Left ventricle myocardium superior (tissue), 1 donor: Measurements from ENCODE around the gene HPCAL4. TPM values are rescaled to one million over a fixed set of nuclear protein-coding genes. Genes with fewer than 3 reads are reported as not detected.

Experiments
- ATAC-seq: fragments of 200-7000 bp; cut with Tn5 transposase; one replicate; pipeline ENCODE4 v1.9.1; 2020; ENCODE audit warnings: mild to moderate bottlenecking, moderate library complexity
- DNase-seq: peaks from one replicate; pipeline ENCODE4 v3.0.0-alpha.2; 2020
- intact Hi-C: fragments of 100-400 bp; cut with micrococcal nuclease; formaldehyde crosslinking; loops from one replicate; pipeline ENCODE4 v1.11.0; 2022
- long read RNA-seq: library from polyadenylated mRNA; unstranded; transcript quantifications from one replicate; pipeline ENCODE4 v2.0.0, GENCODE V29; 2021
- total RNA-seq: library from RNA; stranded (reverse); fragmentation: NEBNext Ultra II Directional; extraction: Animal tissue kit (Norgen Biotek cat#: 25700); gene quantifications from one replicate; pipeline ENCODE4 v1.2.1, GENCODE V29; 2021
- donor health status: DM: no; HTN: yes; CAD: no; lungs with severe emphysema.

Gene HPCAL4
- total RNA-seq = 2.4 TPM
- long read RNA-seq, full-length matches to known transcripts = 4 of 4 reads
- long read RNA-seq, partial matches to known transcripts = 0 of 4 reads
- long read RNA-seq, other reads (novel, unspliced or antisense) = 0 of 4 reads

DNA sequence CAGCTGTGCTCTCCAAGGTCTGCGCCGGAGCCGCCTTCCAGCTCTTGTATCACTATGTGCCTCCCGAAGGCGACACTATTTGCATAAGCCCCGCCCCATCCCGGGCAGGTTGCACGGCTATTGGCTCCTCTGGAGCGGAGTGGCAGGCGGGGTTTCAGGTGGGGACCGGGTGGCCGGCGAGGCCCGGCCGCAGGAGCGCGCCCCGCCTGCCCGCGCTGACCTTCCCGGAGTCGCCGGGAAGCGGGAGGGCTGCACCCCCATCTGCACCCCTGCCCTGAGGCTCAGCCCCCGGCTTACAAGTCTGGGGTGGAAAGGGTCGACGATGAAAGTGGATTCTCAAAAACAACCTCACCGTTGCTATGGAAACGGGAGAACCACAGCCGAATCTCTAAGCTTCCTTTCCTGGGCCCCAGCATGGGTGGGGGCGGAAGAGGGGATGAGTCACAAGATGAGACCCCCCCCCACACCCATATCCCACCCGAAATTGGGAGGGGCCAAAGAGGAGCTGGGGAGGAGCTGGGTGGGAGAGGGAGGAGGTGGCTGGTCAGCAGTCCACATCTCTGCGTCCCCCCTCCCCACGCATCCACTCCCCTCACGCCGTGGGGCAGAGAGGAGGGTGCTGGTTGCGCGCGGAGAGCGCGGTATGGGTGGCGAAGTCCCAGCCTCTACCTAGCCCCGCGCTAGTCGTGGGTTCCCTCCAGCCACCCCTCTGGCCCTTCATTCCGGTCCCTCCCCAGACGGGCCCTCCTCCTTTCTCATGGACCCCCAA is at the start of gene HPCAL4:
Gene HPCAL4 (minus strand): TSS at position 51 of the 769 bp plus-strand sequence. CDS start 6,830 bp downstream, outside the sequence.
- peak; percentile 97 for ATAC-seq

DNA sequence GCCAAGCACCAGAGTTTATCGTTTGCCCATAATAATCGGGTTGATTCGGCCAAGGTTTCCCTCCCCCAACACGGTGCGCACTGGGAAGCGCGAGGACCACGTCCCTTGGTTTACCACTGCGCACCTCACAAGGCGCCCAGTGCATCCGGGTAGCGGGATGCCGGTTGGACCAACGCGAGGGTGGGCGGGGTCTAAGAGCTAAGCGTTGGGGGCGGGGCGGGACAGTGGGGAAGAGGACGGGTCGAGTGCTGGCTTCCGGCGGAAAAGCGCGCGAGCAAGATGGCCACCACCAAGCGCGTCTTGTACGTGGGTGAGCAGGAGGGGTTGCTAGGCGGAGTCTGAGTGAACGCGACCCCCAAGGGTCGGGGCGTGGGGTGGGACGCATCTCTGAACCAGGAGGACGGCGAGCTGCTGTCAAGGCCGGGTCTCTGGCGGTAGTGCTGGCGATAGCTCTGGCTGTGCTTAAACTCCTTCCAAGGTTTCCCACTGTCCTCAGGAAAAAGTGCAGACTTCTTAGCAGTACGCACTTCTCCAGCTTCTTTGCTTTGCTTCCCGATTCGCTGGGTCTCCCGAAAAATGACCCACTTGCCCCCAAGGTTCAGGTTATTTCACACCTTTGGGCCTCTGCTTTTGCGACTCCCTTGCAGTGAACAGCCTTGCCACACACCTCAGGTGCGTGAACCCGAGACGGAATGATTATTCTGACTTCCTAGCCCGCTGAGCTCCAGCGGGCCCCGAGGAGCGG is 47.6 kb upstream of the HPCAL4 start, which contains the start of gene PPIE:
Gene PPIE (plus strand): TSS at position 261 of the 745 bp plus-strand sequence. CDS start 19 bp downstream, at position 280.
- ATAC-seq (peak; percentile 99), DNase-seq (peak; percentile 97)
- intact Hi-C loops = no loop called here

More for the DNA sequence above, at the start of gene HPCAL4:
- intact Hi-C loops = no loop called here
- peak; percentile 93 for DNase-seq

DNA sequence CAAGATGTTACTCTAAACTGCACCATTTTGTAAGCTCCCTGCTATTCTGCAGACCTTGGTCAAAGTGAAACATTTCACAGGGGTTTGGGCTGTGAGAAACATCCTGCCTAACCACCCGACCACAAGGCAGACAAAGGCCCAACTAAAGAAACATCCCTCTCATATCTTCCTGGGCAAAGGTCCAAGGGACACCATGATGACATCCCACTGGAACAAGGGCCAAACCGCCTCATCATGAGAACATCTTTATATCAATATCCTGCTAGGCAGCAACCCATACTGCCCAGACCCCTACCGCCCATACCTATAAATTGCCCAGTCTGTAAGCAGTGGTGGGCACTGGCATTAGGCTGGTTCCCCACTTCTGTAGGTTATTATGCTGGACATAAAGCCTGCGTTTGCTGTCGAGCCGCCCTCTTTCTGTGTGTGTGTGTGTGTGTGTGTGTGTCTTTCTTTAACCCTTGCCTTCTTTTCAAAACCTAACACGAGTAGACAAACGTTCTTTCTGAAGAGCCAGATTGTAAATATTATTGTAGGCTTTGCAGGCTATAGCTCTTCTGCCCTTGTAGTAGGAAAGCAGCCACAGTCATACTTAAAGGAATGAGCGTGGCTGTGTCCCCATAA is 46.4 kb upstream of the HPCAL4 start:
- ATAC-seq = no peak
- no peak for DNase-seq
- intact Hi-C loops = no loop called here

DNA sequence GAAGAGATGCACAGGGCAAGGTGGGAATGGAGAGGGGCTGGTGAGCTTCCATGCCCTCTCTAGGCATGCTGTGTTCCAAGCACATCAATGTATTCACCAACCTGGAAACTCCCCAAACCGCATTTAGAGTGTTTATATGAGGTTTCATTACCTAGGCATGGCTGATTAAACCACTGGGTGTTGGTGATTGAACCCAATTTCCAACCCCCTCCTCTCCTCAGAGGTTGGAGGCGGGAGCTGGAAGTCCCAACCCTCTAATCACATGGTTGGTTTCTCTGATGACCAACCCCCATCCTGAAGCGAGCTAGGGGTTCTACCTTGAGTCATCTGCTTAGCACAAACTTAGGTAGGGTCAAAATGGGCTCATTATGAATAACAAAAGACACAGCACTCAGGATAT is 44.5 kb upstream of the HPCAL4 start:
- no peak for ATAC-seq
- intact Hi-C loops = no loop called here
- DNase-seq = no peak

DNA sequence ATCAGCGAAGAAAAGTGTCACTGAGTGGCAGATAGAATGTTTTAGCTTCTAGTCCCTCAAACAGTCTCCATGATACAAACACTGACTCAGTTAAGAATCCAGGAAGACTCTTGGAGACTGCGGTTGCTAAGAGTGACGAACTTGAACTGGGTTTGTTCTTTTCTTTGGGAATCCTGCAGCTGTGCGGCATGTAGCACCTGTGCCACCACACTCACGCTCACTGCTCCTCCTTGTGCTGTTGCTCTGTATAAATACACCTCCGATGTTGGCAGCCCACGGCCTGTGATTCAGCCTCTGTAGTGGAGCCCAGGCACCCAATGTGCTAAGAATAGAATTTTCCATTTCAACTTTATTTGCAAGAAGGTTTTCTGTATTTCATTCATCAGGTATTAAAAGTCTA is 41.9 kb upstream of the HPCAL4 start:
- peak; percentile 91 for ATAC-seq
- peak; percentile 62 for DNase-seq
- intact Hi-C loops = no loop called here

DNA sequence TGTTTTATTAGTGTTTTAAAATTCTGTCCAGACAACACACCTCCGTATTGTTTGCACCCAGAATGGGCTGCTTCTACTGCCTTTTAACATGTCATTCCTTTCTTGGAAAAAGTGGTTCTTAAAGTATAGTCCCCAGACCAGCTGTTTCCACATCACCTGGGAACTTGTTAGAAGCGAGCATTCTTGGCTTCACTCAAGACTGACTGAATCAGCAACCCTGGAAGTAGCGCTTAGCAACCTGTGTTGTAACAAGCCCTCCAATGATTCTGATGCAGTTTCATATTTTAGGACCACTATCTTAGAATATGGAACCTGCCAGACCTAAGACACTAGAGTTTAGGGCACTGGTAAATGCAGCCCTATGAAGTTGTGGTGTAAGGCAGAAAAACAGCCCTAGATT is 41.5 kb upstream of the HPCAL4 start:
- DNase-seq (no peak), ATAC-seq (peak; percentile 8)
- intact Hi-C loops = no loop called here

DNA sequence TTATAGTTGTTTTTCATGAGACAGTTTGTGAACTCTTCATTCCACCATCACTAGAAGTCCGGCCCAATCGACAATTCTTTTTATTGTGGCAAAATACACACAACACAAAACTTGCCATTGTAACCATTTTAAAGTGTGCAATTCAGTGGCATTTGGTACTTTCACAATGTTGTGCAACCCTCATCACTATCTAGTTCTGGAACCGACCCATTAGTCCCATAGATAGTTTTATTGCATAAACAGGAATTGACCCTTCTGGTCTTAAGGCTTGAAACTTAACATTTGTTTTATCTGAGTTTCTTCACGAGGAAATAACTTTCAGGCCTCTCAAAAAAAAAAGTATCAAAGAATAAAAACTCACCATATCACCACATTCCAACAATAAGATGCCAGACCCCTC is 38.6 kb upstream of the HPCAL4 start:
- ATAC-seq (no peak), DNase-seq (no peak)
- intact Hi-C loops = loop anchor here (10.0 kb wide), 1 partner anchor 75 kb away; no protein-coding TSS in a partner anchor

DNA sequence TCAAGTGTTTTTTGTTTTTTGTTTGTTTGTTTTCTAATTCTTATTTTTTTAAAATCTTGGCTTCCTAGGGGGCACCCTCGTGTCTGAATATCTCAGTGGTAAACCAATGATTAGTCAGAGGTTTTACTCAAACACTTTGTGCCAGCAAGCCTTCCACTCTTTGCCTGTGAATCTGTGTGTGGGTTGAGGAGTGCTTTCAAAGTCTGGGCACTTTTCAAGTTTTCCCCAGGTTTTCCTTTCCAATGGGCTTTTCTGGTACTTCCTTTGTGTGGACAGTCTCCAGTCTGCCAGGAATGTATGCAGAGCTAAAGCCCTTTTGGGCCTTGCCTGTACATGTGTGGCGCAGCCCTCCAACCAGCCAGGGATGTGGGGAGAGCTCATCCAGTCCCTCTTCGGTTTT is 37.8 kb upstream of the HPCAL4 start:
- ATAC-seq = no peak
- intact Hi-C loops = loop anchor here (10.0 kb wide), 1 partner anchor 74 kb away; no protein-coding TSS in a partner anchor
- DNase-seq = no peak

DNA sequence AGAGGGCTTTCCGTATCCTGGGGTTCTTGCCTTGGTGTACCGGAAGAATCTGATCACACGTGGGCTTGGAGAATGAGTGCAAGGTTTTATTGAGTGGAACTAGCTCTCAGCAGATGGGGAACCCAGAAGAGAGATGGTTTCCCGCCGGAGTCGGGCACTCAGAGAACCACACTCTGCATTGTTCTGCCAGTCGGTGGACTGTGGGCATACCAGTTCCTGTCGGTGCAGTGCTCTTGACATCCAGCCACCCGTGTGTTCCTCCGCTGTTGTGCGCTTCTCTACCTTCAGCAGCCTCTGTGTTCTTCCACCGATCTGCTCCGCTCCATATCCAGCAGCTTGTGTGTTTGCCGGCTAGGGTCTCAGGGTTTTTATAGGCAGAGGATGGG is 36.7 kb upstream of the HPCAL4 start:
- intact Hi-C loops = loop anchor here (10.0 kb wide), 1 partner anchor 73 kb away; no protein-coding TSS in a partner anchor
- DNase-seq = no peak
- ATAC-seq = no peak

DNA sequence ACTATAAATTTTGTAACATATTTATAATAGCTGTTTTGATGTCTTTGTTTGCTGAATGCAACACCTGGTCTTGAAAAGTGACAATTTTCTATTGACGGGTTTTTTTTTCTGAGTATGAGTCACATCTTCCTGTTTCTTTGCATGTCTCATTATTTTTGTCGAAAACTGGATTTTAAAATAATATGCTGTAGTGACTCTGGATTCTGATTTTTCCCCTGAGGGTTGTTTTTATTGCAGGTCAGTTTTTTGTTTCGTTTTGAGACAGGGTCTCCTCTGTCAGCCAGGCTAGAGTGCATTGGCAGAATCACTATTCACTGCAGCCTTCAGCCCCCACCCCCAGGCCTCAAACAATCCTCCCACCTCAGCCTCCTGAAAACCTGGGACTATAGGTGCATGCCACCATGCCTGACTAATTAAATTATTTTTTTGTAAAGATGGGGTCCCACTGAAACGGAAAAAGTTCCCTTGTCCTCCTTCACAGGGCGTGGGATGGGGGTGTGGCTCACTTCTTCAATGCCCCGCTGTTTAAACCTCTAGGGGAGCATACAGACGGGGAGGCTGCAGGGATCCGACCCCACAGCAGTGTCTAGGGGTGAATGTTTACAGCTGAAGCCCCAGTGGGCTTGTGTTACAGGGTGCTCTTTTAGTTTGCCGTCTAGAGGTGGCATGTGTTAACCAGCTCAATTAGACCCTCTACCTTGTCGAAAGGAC is 36.1 kb upstream of the HPCAL4 start:
- DNase-seq = no peak
- ATAC-seq = no peak
- intact Hi-C loops = loop anchor here (10.0 kb wide), 1 partner anchor 73 kb away; no protein-coding TSS in a partner anchor

DNA sequence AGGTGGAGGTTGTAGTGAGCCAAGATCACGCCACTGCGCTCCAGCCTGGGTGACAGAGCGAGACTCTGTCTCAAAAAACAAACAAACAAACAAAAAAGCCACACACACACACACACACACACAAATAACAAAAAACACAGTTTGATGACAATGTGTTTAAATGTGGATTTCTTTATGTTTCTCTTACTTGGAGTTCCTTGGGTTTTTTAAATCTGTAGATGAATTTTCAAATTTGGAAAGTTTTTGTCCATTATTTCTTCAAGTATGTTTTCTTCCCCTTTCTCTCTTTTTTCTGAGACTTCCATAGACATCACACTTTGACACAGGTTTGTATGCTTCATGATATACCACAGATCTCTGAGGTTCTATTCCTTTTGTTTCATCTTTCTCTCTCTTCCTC is 35.4 kb upstream of the HPCAL4 start:
- DNase-seq (no peak), ATAC-seq (no peak)
- intact Hi-C loops = loop anchor here (10.0 kb wide), 1 partner anchor 72 kb away; no protein-coding TSS in a partner anchor

DNA sequence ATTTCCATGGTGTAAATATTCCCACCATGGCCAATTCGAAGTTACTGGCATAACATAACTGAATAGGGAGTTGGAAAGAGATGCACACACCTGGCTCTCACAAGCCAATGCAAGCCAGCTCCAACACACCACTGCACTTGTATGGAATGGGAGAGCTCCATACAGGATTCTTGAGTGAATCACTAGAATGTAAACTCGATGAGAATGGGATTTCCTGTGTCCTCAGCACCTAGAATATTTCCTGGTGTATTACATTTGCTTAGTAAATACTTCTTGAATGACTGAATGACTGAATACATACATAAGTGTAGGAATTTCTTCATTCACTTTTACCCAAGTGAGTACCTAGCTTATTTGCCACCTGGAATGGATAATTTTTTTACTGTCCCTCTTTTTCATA is 31.3 kb upstream of the HPCAL4 start:
- ATAC-seq (no peak), DNase-seq (no peak)
- intact Hi-C loops = loop anchor here (10.0 kb wide), 1 partner anchor 68 kb away; no protein-coding TSS in a partner anchor

DNA sequence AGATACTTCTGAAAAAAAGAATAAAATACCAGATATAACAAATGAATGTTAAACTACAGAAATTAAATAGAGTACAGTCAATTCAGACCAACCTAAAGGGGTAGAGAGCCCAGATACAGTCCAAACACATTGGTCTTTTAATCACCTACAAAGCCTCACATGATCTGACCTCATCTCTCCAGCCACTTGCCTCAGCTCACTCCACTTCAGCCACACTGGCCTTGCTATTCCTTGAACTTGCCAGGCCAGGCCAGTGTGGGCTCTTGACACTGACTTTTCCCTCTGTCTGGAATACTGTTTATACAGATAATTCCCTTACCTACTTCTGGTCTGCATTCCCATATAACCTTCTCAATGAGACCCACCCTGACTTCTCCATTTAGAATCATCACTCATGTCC is 30.4 kb upstream of the HPCAL4 start:
- ATAC-seq (no peak), DNase-seq (no peak)
- intact Hi-C loops = loop anchor here (10.0 kb wide), 1 partner anchor 67 kb away; no protein-coding TSS in a partner anchor

DNA sequence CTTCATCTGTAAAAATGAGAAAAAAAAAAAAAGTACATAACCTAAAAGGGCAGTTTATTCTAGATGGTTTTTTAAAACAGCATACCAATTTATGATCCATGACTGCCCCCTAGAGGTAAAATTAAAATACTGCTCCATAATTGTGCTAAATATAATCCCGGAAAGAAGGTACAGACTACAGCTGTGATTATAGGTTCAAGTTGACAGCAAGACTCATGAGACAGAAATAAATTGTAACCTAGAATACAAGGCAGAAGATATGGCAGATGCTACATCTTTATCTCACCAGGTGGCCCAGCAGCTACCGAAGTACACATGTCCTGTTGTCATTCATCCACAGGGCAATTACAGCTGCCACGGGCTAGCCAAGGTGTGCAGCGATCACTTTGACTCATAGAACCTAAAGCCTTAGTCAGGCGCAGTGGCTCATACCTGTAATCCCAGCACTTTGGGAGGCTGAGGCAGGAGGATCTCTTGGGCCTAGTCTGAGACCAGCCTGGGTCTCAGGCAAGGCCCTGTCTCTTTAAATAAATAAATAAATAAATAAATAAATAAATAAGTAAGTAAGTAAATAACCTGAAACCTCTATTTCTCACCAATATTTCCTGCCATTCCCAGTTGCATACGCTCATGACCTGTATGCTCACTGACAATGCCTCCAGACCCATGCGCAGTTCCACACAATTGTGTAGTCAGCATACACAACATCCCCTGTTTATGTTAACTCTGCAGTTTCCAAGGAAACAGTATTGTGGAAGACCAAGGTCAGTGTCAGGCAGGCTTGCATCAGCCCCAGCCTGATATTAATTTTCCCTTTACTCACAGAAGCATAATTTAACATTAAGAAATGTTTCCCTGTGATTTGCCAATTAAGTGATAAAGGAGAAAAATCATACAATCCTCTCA is 29.1 kb upstream of the HPCAL4 start:
- DNase-seq (no peak), ATAC-seq (peak; percentile 64)
- intact Hi-C loops = loop anchor here (10.0 kb wide), 1 partner anchor 66 kb away; no protein-coding TSS in a partner anchor

DNA sequence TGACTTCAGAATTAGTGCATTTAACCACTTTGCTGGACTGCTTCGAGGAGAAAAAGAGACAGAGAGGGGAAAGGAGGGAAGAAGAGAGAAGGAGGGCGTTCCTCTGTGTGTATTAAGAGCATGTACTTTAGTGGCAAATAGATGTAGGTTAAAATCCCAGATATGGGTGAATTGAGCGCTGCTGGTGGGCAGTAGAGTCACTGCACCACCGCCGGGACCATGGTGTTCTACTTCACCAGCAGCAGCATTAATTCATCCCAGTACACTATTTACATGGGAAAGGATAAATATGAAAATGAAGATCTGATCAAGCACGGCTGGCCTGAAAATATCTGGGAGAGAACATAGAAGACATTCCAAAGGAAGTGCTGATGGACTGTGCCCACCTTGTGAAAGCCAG is 26.6 kb upstream of the HPCAL4 start:
- intact Hi-C loops = loop anchor here (2.0 kb wide), 1 partner anchor 111 kb away; no protein-coding TSS in a partner anchor
- ATAC-seq (no peak), DNase-seq (no peak)

DNA sequence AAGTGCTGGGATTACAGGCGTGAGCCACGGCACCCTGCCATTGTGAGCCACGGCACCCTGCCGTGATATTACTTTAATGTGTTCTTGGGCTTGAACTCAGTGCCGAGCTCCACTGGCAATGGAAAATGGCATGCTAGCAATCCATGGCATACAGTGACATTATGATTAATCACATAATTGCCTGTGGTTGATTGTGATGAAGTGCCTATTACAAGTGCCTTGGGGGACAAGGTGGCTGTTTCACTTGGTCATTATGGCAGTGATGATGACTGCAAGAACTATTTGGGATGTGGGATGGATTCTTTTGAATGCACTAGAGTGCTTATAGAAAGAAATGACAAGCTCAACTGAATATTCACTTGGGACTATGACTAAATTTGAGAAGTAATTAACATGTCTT is 22.3 kb upstream of the HPCAL4 start:
- DNase-seq (no peak), ATAC-seq (no peak)
- intact Hi-C loops = no loop called here

DNA sequence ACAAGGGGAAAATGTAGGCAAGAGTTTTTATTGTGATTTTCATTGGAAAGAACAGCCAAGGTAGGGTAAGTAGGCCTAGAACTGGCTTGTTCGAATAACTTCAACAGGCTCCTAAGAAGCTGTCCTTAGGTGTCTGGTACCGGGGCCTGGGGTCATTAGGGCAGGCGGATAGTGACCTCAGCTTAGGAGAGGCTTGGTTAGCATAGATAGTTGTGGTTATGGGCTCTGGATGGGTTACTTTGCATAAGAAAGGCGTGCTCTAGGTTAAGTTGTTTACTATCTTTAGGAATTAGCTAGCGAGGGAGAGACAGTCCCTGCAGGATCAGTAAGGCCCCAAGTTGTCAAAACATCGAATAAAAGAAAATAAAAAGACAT is 20.7 kb upstream of the HPCAL4 start:
- DNase-seq (no peak), ATAC-seq (no peak)
- intact Hi-C loops = no loop called here
